Measurements from ENCODE around the gene RFX6.

GRCh38 chr6:116888732-116889360 is 11.8 kb downstream of the RFX6 start:
- TF ChIP-seq CTCF (IDR thresholded peaks at IDR 0.05) (no peak), POLR2A (IDR thresholded peaks at IDR 0.05) (no peak)

All from upper lobe of left lung (tissue), 4 donors.